Spleen (tissue), 11 donors: Measurements from ENCODE around the gene PON1. TPM values are rescaled to one million over a fixed set of nuclear protein-coding genes. Genes with fewer than 3 reads are reported as not detected.

Experiments
- DNase-seq: peaks from one replicate; pipeline ENCODE4 v3.0.0-alpha.2; 2020
- H3K27ac ChIP-seq, 8 donors: fragments of 200-600 bp; sonication (generic) in 7 of 8; 1 replicate in 4 of 8; 2 replicates in 4 of 8; pipeline versions ENCODE4 v1.5.0 to v1.8.0; 2016 to 2021; ENCODE audit warnings: inconsistent platforms in 4 of 8, mild to moderate bottlenecking in 4 of 8, moderate library complexity in 1 of 8
- H3K27me3 ChIP-seq, 7 donors: fragments of 200-600 bp; sonication (generic) in 6 of 7; replicated peaks in 1 of 7; 1 replicate in 4 of 7; 2 replicates in 3 of 7; pipeline versions ENCODE4 v1.5.0 to v1.8.0; 2016 to 2021; ENCODE audit warnings: inconsistent platforms in 3 of 7, mild to moderate bottlenecking in 1 of 7
- H3K36me3 ChIP-seq, 6 donors: fragments of 200-600 bp; sonication (generic) in 5 of 6; 1 replicate in 4 of 6; 2 replicates in 2 of 6; pipeline versions ENCODE4 v1.5.0 to v1.8.0; 2016 to 2021; ENCODE audit warnings: inconsistent platforms in 2 of 6
- H3K4me1 ChIP-seq, 6 donors: fragments of 200-600 bp; sonication (generic) in 5 of 6; 1 replicate in 3 of 6; 2 replicates in 3 of 6; pipeline versions ENCODE4 v1.5.0 to v1.8.0; 2016 to 2021; ENCODE audit warnings: inconsistent platforms in 3 of 6
- H3K4me3 ChIP-seq, 8 donors: fragments of 200-600 bp; sonication (generic) in 7 of 8; 1 replicate in 4 of 8; 2 replicates in 4 of 8; pipeline versions ENCODE4 v1.5.0 to v1.8.0; 2016 to 2021; ENCODE audit warnings: inconsistent platforms in 4 of 8, mild to moderate bottlenecking in 4 of 8, moderate library complexity in 2 of 8
- H3K9me3 ChIP-seq, 8 donors: fragments of 200-600 bp; sonication (generic) in 7 of 8; 1 replicate in 4 of 8; 2 replicates in 4 of 8; pipeline versions ENCODE4 v1.5.0 to v1.8.0; 2016 to 2021; ENCODE audit warnings: inconsistent platforms in 4 of 8
- POLR2A ChIP-seq, 3 donors: fragments of 450-650 bp; IDR thresholded peaks; one replicate each; pipeline ENCODE4 v1.5.1; 2017; ENCODE audit warnings: antibody characterized with exemption in 3 of 3, mild to moderate bottlenecking in 1 of 3
- POLR2AphosphoS5 ChIP-seq, 3 donors: sonication (generic); formaldehyde crosslinking; IDR thresholded peaks; one replicate each; pipeline ENCODE4 v1.5.1; 2017; ENCODE audit warnings: antibody characterized with exemption in 3 of 3
- WGBS, 5 donors: extraction: QIAGEN DNeasy Blood & Tissue Kit in 3 of 5; methylation state at CpG; one replicate each; pipeline versions ENCODE4 v1.1.5 to v1.1.7; 2013 to 2018; 5-methylcytosine and 5-hydroxymethylcytosine counted together
- intact Hi-C: fragments of 100-400 bp; cut with DNase I; formaldehyde crosslinking; loops from one replicate; pipeline ENCODE4 v1.15.0; 2023; ENCODE audit warnings: low total_unique reads
- polyA plus RNA-seq, 3 donors: library from polyadenylated mRNA; stranded (reverse); fragments of 200-250 nt; gene quantifications; one replicate each; pipeline ENCODE4 v1.2.1, GENCODE V29; 2013
- total RNA-seq, 7 donors: library from RNA; depleted of rRNA in 3 of 7; stranded (reverse); fragments of >200 nt in 3 of 7; fragmentation: NEBNext Ultra II Directional in 4 of 7; extraction: Animal tissue kit (Norgen Biotek cat#: 25700) in 4 of 7; gene quantifications; one replicate each; pipeline versions ENCODE4 v1.1.0 to v1.2.1, GENCODE V29; 2016 to 2021
- TF ChIP-seq, protein P1 (sequence below), 11 experiments: fragments of 200-600 bp in 7 of 11; fragments of 450-650 bp in 4 of 11; sonication (generic) in 4 of 11; IDR thresholded peaks in 8 of 11; conservative IDR thresholded peaks in 3 of 11; 1 replicate in 7 of 11; 2 replicates in 4 of 11; pipeline versions ENCODE4 v1.4.0 to v1.8.0; 2016 to 2021; ENCODE audit warnings: antibody characterized with exemption in 11 of 11, inconsistent platforms in 4 of 11, mild to moderate bottlenecking in 1 of 11
- donor health status: healthy with polysubstance abuse.
- donor health status: DM: no; HTN: no; CAD: no; lungs with moderate emphysema.
- donor health status: DM: no; HTN: no; CAD: no.
- donor health status: Bipolar disorder and iron deficiency.
- donor health status: healthy.
- donor health status: DM: no; HTN: no; CAD: no.
- donor health status: DM: yes; HTN: yes; CAD: no.

Gene PON1
- total and polyA plus RNA-seq, 10 donors, result 0.13 TPM; not detected in 9

- Histone ChIP-seq H3K4me3 (no peak overlapping the region), H3K27ac (no peak overlapping the region), H3K9me3 (no peaks in the 10 kb centered on the region), H3K4me1 (no peaks in the 10 kb centered on the region), H3K36me3 (no peaks in the 10 kb centered on the region), H3K27me3 (no peaks in the 10 kb centered on the region)
- no peak for TF ChIP-seq POLR2A (IDR thresholded peaks at IDR 0.05)
- no peak for TF ChIP-seq POLR2AphosphoS5 (IDR thresholded peaks at IDR 0.05)
- TF ChIP-seq, protein P1, sequence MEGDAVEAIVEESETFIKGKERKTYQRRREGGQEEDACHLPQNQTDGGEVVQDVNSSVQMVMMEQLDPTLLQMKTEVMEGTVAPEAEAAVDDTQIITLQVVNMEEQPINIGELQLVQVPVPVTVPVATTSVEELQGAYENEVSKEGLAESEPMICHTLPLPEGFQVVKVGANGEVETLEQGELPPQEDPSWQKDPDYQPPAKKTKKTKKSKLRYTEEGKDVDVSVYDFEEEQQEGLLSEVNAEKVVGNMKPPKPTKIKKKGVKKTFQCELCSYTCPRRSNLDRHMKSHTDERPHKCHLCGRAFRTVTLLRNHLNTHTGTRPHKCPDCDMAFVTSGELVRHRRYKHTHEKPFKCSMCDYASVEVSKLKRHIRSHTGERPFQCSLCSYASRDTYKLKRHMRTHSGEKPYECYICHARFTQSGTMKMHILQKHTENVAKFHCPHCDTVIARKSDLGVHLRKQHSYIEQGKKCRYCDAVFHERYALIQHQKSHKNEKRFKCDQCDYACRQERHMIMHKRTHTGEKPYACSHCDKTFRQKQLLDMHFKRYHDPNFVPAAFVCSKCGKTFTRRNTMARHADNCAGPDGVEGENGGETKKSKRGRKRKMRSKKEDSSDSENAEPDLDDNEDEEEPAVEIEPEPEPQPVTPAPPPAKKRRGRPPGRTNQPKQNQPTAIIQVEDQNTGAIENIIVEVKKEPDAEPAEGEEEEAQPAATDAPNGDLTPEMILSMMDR (IDR thresholded peaks at IDR 0.05 in 8 of 11, conservative IDR thresholded peaks at IDR 0.05 in 3 of 11), result no peak
- 89 to 95% (median 90%) methylated on average over 6 of the region's 6 CpGs for WGBS, 5 donors
- intact Hi-C loops, result no loop called here
- no peak for DNase-seq
These were observed 27.9 kb downstream of the PON1 start for GRCh38 chr7:95296456-95296855.

- Histone ChIP-seq H3K27me3 (no peaks in the 10 kb centered on the region), H3K4me3 (no peak overlapping the region), H3K9me3 (no peaks in the 10 kb centered on the region), H3K4me1 (no peaks in the 10 kb centered on the region), H3K36me3 (no peaks in the 10 kb centered on the region), H3K27ac (no peak overlapping the region)
- no peak for TF ChIP-seq POLR2AphosphoS5 (IDR thresholded peaks at IDR 0.05)
- TF ChIP-seq POLR2A (IDR thresholded peaks at IDR 0.05), result no peak
- TF ChIP-seq, protein P1 (IDR thresholded peaks at IDR 0.05 in 8 of 11, conservative IDR thresholded peaks at IDR 0.05 in 3 of 11), result no peak
- intact Hi-C loops, result no loop called here
- no peak for DNase-seq
These were observed 28.9 kb downstream of the PON1 start for GRCh38 chr7:95295397-95295796.

- no peak overlapping the region for H3K27ac ChIP-seq
- no peaks in the 10 kb centered on the region for H3K4me1 ChIP-seq
- intact Hi-C loops, result no loop called here
- H3K4me3 ChIP-seq, result no peak overlapping the region
- 88 to 96% (median 92%) methylated on average over 7 of the region's 7 CpGs for WGBS, 5 donors
- DNase-seq, result no peak
- TF ChIP-seq POLR2A (IDR thresholded peaks at IDR 0.05) (no peak), POLR2AphosphoS5 (IDR thresholded peaks at IDR 0.05) (no peak)
- TF ChIP-seq, protein P1 (IDR thresholded peaks at IDR 0.05 in 8 of 11, conservative IDR thresholded peaks at IDR 0.05 in 3 of 11), result no peak
- H3K27me3 ChIP-seq, result no peaks in the 10 kb centered on the region
- H3K36me3 ChIP-seq, result no peaks in the 10 kb centered on the region
- H3K9me3 ChIP-seq, result no peaks in the 10 kb centered on the region
These were observed 34.0 kb downstream of the PON1 start for GRCh38 chr7:95290166-95290830.

GRCh38 chr7:95286096-95286495 is 38.2 kb downstream of the PON1 start:
- H3K9me3 ChIP-seq, result no peaks in the 10 kb centered on the region
- no peaks in the 10 kb centered on the region for H3K36me3 ChIP-seq
- H3K4me3 ChIP-seq, result no peak overlapping the region
- 65 to 80% (median 73%) methylated on average over 2 of the region's 2 CpGs for WGBS, 5 donors
- TF ChIP-seq, protein P1 (IDR thresholded peaks at IDR 0.05 in 8 of 11, conservative IDR thresholded peaks at IDR 0.05 in 3 of 11), result no peak
- no peak for TF ChIP-seq POLR2A (IDR thresholded peaks at IDR 0.05)
- no peak for TF ChIP-seq POLR2AphosphoS5 (IDR thresholded peaks at IDR 0.05)
- intact Hi-C loops, result no loop called here
- no peaks in the 10 kb centered on the region for H3K4me1 ChIP-seq
- H3K27me3 ChIP-seq, result no peaks in the 10 kb centered on the region
- DNase-seq, result no peak
- no peak overlapping the region for H3K27ac ChIP-seq
